ENCODE measurements around the gene AK5. TPM values are rescaled to one million over a fixed set of nuclear protein-coding genes. Genes with fewer than 3 reads are reported as not detected.

The AK5 gene
- total and polyA plus RNA-seq, 7 experiments from 2014 or later, result 1.7 to 82.1 (median 56.5) TPM

GRCh38 chr1:77467021-77467595 is 185.3 kb downstream of the AK5 start:
- no peak for ATAC-seq
- no peak overlapping the region for H3K4me3 Mint-ChIP-seq
- peak overlapping the region in 4 of 9 donors; percentile 5 to 67 (median 44) for H3K27ac Mint-ChIP-seq
- H3K36me3 Mint-ChIP-seq, result peaks cover 0 to 51% (median 33%) of the 10 kb centered on the region in 5 donors
- H3K27ac ChIP-seq (ENCODE audit: low read depth, low read length), result no peak overlapping the region
- POLR2A ChIA-PET, result no interaction called here
- no peak overlapping the region for H3K4me3 ChIP-seq (ENCODE audit: low read length)
- H3K9me3 ChIP-seq (ENCODE audit: control insufficient read depth in 2 of 3, low read length in 3 of 3), result no peaks in the 10 kb centered on the region
- H3K4me1 ChIP-seq (ENCODE audit: control insufficient read depth in 2 of 2, insufficient read depth in 2 of 2, low read length in 2 of 2), result no peaks in the 10 kb centered on the region
- no peak for DNase-seq
- peaks cover 0 to 36% (median 25%) of the 10 kb centered on the region in 7 donors for H3K4me1 Mint-ChIP-seq
- CTCF ChIA-PET, result no interaction called here
- H3K9me3 Mint-ChIP-seq, result peaks cover 0 to 9% (median 0%) of the 10 kb centered on the region in 11 donors
- intact Hi-C loops (cut with micrococcal nuclease), result no loop called here
- peaks cover 0 to 1% (median 0%) of the 10 kb centered on the region in 3 experiments for H3K36me3 ChIP-seq (ENCODE audit: control insufficient read depth in 2 of 3, insufficient read depth in 3 of 3, low read length in 3 of 3)
- no peaks in the 10 kb centered on the region for H3K27me3 Mint-ChIP-seq
- no peaks in the 10 kb centered on the region for H3K27me3 ChIP-seq (ENCODE audit: control insufficient read depth in 2 of 2, insufficient read depth in 2 of 2, low read length in 2 of 2)

- Histone ChIP-seq H3K27ac (ENCODE audit: low read depth, low read length) (no peak overlapping the region), H3K9me3 (ENCODE audit: control insufficient read depth in 2 of 3, low read length in 3 of 3) (no peaks in the 10 kb centered on the region), H3K27me3 (ENCODE audit: control insufficient read depth in 2 of 2, insufficient read depth in 2 of 2, low read length in 2 of 2) (no peaks in the 10 kb centered on the region), H3K4me3 (ENCODE audit: low read length) (no peak overlapping the region), H3K4me1 (ENCODE audit: control insufficient read depth in 2 of 2, insufficient read depth in 2 of 2, low read length in 2 of 2) (no peaks in the 10 kb centered on the region), H3K36me3 (ENCODE audit: control insufficient read depth in 2 of 3, insufficient read depth in 3 of 3, low read length in 3 of 3) (peaks cover 0 to 6% (median 0%) of the 10 kb centered on the region in 3 experiments)
- Mint-ChIP-seq H3K9me3 (peaks cover 0 to 9% (median 1%) of the 10 kb centered on the region in 11 donors), H3K27ac (peak overlapping the region in 3 of 9 donors; percentile 48 to 67 (median 65)), H3K4me1 (peaks cover 0 to 36% (median 24%) of the 10 kb centered on the region in 7 donors), H3K27me3 (no peaks in the 10 kb centered on the region), H3K36me3 (peaks cover 0 to 55% (median 38%) of the 10 kb centered on the region in 5 donors), H3K4me3 (no peak overlapping the region)
- DNase-seq, result no peak
- ATAC-seq, result no peak
- CTCF ChIA-PET, result no interaction called here
- POLR2A ChIA-PET, result no interaction called here
- intact Hi-C loops (cut with micrococcal nuclease), result no loop called here
Measured at GRCh38 chr1:77467741-77468140, 185.9 kb downstream of the AK5 start.

DNA sequence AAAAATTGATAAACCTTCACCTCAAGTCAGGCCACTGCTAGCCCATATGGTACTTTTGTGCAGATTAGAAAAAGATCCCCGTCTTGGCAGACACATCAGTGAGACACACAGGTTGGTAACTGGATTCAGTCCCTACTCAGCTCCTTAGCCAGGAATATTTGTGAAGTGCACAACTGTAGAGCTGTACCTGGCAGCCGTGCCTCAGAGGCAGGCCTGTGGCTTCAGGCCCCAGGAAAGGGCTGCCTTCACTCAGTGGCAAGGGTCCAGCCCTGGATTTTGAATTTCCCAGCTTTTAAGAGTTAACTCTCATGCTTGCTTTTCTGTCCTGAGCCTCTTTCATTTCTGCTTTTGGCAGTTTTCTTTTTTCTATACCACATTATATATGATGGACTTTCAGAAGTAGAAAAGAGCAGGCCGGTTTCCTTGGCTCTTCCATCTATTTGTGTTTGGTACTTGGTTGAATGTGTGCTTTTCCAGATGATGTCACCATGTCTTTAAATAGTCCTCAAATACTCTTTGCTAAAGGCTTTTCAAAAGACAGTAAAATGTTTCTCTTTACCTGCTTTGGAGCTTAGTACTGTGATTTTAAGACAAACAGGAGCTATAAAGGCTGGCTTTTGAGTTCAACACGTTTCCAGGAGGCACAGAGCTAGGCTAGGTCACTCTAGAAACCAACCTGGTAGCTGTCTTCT is 186.6 kb downstream of the AK5 start:
- Histone ChIP-seq H3K36me3 (ENCODE audit: control insufficient read depth in 2 of 3, insufficient read depth in 3 of 3, low read length in 3 of 3) (peaks cover 0 to 11% (median 0%) of the 10 kb centered on the region in 3 experiments), H3K4me1 (ENCODE audit: control insufficient read depth in 2 of 2, insufficient read depth in 2 of 2, low read length in 2 of 2) (no peaks in the 10 kb centered on the region), H3K27me3 (ENCODE audit: control insufficient read depth in 2 of 2, insufficient read depth in 2 of 2, low read length in 2 of 2) (no peaks in the 10 kb centered on the region), H3K27ac (ENCODE audit: low read depth, low read length) (no peak overlapping the region), H3K9me3 (ENCODE audit: control insufficient read depth in 2 of 3, low read length in 3 of 3) (no peaks in the 10 kb centered on the region), H3K4me3 (ENCODE audit: low read length) (no peak overlapping the region)
- H3K4me3 Mint-ChIP-seq, result no peak overlapping the region
- ATAC-seq, result no peak
- peaks cover 0 to 35% (median 24%) of the 10 kb centered on the region in 7 donors for H3K4me1 Mint-ChIP-seq
- no peak for DNase-seq
- H3K27ac Mint-ChIP-seq, result peak overlapping the region in 4 of 9 donors; percentile 29 to 68 (median 66)
- peaks cover 0 to 9% (median 3%) of the 10 kb centered on the region in 11 donors for H3K9me3 Mint-ChIP-seq
- H3K36me3 Mint-ChIP-seq, result peaks cover 0 to 57% (median 44%) of the 10 kb centered on the region in 5 donors
- intact Hi-C loops (cut with micrococcal nuclease), result no loop called here
- H3K27me3 Mint-ChIP-seq, result no peaks in the 10 kb centered on the region
- CTCF ChIA-PET, result no interaction called here
- POLR2A ChIA-PET, result no interaction called here

DNA sequence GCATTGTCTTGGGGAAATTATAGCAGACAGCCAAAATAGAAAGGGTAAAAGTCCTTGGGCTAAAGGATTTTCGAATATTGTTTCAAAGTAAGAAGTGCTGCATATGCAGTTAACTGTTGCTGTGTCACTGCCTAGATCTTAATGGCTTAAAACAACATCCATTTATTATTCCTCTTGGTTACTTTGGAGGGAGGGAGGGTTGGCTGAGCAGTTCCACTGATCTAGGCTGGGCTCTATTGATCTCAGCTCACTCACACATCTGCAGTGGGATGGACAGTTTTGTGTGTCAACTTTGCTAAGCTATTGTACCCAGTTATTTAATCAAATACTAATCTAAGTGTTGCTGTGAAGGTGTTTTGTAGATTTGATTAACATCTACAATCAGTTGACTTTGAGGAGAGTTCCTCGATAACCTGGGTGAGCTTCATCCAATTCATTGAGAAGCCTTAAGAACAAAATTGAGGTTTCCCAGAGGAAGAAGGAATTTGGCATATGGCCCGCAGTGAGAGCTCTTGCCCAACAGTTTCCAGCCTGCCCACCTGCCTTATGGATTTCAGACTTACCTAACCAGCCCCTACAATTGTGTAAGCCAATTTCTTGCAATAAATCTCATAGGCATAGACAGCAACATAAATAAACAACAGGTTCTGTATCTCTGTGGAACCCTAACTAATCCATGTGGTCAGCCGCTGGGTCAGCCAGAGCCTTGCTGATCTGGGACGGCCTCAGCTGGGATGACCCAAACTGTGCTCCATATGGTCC is 187.3 kb downstream of the AK5 start:
- CTCF ChIA-PET, result no interaction called here
- no peak for DNase-seq
- H3K9me3 Mint-ChIP-seq, result peaks cover 0 to 11% (median 3%) of the 10 kb centered on the region in 11 donors
- peaks cover 0 to 34% (median 20%) of the 10 kb centered on the region in 7 donors for H3K4me1 Mint-ChIP-seq
- POLR2A ChIA-PET, result no interaction called here
- no peak overlapping the region for H3K4me3 Mint-ChIP-seq
- peaks cover 0 to 11% (median 0%) of the 10 kb centered on the region in 3 experiments for H3K36me3 ChIP-seq (ENCODE audit: control insufficient read depth in 2 of 3, insufficient read depth in 3 of 3, low read length in 3 of 3)
- intact Hi-C loops (cut with micrococcal nuclease), result no loop called here
- no peak for ATAC-seq
- H3K27ac ChIP-seq (ENCODE audit: low read depth, low read length), result no peak overlapping the region
- H3K27me3 ChIP-seq (ENCODE audit: control insufficient read depth in 2 of 2, insufficient read depth in 2 of 2, low read length in 2 of 2), result no peaks in the 10 kb centered on the region
- H3K27ac Mint-ChIP-seq, result peak overlapping the region in 4 of 9 donors; percentile 5 to 68 (median 59)
- no peaks in the 10 kb centered on the region for H3K27me3 Mint-ChIP-seq
- no peaks in the 10 kb centered on the region for H3K4me1 ChIP-seq (ENCODE audit: control insufficient read depth in 2 of 2, insufficient read depth in 2 of 2, low read length in 2 of 2)
- peaks cover 0 to 58% (median 47%) of the 10 kb centered on the region in 5 donors for H3K36me3 Mint-ChIP-seq
- H3K9me3 ChIP-seq (ENCODE audit: control insufficient read depth in 2 of 3, low read length in 3 of 3), result no peaks in the 10 kb centered on the region
- no peak overlapping the region for H3K4me3 ChIP-seq (ENCODE audit: low read length)

DNA sequence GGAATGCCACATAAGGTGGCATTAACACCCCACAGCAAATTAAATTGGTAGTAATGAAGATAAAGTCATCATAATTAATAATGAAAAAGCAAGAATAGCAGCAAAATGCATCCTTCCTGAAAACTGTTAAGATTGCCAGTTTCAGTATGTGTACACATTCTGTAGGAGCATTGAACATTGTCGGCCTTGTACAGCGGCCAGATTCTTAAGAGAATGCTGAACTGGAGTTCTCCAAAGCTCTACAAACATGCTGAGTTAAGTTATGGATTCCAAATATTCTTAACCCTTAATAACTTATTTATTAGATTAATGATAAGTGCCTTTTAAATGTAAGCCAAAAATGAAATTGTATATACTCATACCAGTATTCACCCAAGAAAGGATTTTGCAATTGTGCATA is 189.9 kb downstream of the AK5 start:
- H3K36me3 Mint-ChIP-seq, result peaks cover 0 to 53% (median 49%) of the 10 kb centered on the region in 5 donors
- no peak overlapping the region for H3K4me3 ChIP-seq (ENCODE audit: low read length)
- ChIA-PET POLR2A (interaction anchor here (0.9 kb wide), 1 partner anchor 9 kb away, joined by 3 read pairs; no protein-coding TSS in a partner anchor), CTCF (no interaction called here)
- H3K4me1 ChIP-seq (ENCODE audit: control insufficient read depth in 2 of 2, insufficient read depth in 2 of 2, low read length in 2 of 2), result no peaks in the 10 kb centered on the region
- H3K27me3 ChIP-seq (ENCODE audit: control insufficient read depth in 2 of 2, insufficient read depth in 2 of 2, low read length in 2 of 2), result no peaks in the 10 kb centered on the region
- H3K27me3 Mint-ChIP-seq, result no peaks in the 10 kb centered on the region
- H3K9me3 Mint-ChIP-seq, result peaks cover 0 to 11% (median 2%) of the 10 kb centered on the region in 11 donors
- no peaks in the 10 kb centered on the region for H3K9me3 ChIP-seq (ENCODE audit: control insufficient read depth in 2 of 3, low read length in 3 of 3)
- DNase-seq (no peak), ATAC-seq (no peak)
- peaks cover 0 to 34% (median 21%) of the 10 kb centered on the region in 7 donors for H3K4me1 Mint-ChIP-seq
- intact Hi-C loops (cut with micrococcal nuclease), result loop anchor here in 1 of 2 donors (5.0 kb wide), 1 partner anchor 39 kb away; no protein-coding TSS in a partner anchor
- H3K36me3 ChIP-seq (ENCODE audit: control insufficient read depth in 2 of 3, insufficient read depth in 3 of 3, low read length in 3 of 3), result peaks cover 0 to 11% (median 0%) of the 10 kb centered on the region in 3 experiments
- no peak overlapping the region for H3K27ac ChIP-seq (ENCODE audit: low read depth, low read length)
- H3K27ac Mint-ChIP-seq, result no peak overlapping the region
- H3K4me3 Mint-ChIP-seq, result no peak overlapping the region

- intact Hi-C loops (cut with micrococcal nuclease), result loop anchor here in 1 of 2 donors (5.0 kb wide), 1 partner anchor 41 kb away; no protein-coding TSS in a partner anchor
- ChIA-PET POLR2A (interaction anchor here (0.5 kb wide), 1 partner anchor 13 kb away, joined by 3 read pairs; no protein-coding TSS in a partner anchor), CTCF (interaction anchor here (0.7 kb wide), 1 partner anchor 153 kb away, joined by 3 read pairs; no protein-coding TSS in a partner anchor)
- H3K27ac Mint-ChIP-seq, result peak overlapping the region in 2 of 9 donors; percentile 21 to 43
- Histone ChIP-seq H3K36me3 (ENCODE audit: control insufficient read depth in 2 of 3, insufficient read depth in 3 of 3, low read length in 3 of 3) (peaks cover 0 to 11% (median 0%) of the 10 kb centered on the region in 3 experiments), H3K4me1 (ENCODE audit: control insufficient read depth in 2 of 2, insufficient read depth in 2 of 2, low read length in 2 of 2) (no peaks in the 10 kb centered on the region), H3K27me3 (ENCODE audit: control insufficient read depth in 2 of 2, insufficient read depth in 2 of 2, low read length in 2 of 2) (no peaks in the 10 kb centered on the region), H3K27ac (ENCODE audit: low read depth, low read length) (no peak overlapping the region), H3K9me3 (ENCODE audit: control insufficient read depth in 2 of 3, low read length in 3 of 3) (no peaks in the 10 kb centered on the region), H3K4me3 (ENCODE audit: low read length) (no peak overlapping the region)
- peaks cover 0 to 11% (median 4%) of the 10 kb centered on the region in 11 donors for H3K9me3 Mint-ChIP-seq
- H3K4me1 Mint-ChIP-seq, result peaks cover 0 to 46% (median 31%) of the 10 kb centered on the region in 7 donors
- peaks cover 0 to 71% (median 62%) of the 10 kb centered on the region in 5 donors for H3K36me3 Mint-ChIP-seq
- DNase-seq (no peak), ATAC-seq (no peak)
- no peaks in the 10 kb centered on the region for H3K27me3 Mint-ChIP-seq
- no peak overlapping the region for H3K4me3 Mint-ChIP-seq
Measured at GRCh38 chr1:77473690-77474089, 191.9 kb downstream of the AK5 start.
